DOHH2 (cell line): Measurements from ENCODE around the gene CYBA.

Experiments
- EZH2phosphoT487 ChIP-seq: fragments of 200-600 bp; sonication (generic); IDR thresholded peaks from 2 replicates; pipeline ENCODE4 v1.6.1; 2017; ENCODE audit warnings: borderline replicate concordance, mild to moderate bottlenecking, antibody characterized with exemption, low read length, moderate library complexity, mixed read lengths
- TF ChIP-seq, protein P1 (sequence below): fragments of 200-600 bp; sonication (generic); IDR thresholded peaks from one replicate; pipeline ENCODE4 v1.5.1; 2014; ENCODE audit warnings: antibody characterized with exemption, mild to moderate bottlenecking, low read depth, low read length; ENCODE audit not compliant: poor library complexity, severe bottlenecking

DNA sequence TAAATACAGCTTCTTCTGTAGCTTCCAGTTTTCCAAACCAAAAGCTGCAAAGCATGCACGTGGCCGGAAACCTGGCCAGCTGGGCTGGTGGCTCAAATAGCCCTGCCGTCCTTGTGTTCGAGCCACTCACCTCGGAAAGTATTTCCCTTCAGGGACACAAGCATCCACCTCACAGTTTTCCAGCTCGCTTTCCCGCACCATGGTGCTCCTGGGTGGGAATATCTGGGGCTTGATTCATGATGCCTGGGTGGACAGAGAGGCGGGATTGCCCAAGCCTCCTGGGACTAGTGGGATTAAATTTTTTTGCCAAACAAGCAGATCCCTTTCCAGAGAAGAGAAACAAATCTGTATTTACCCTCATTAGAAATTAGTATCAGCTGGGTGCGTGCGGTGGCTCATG, 19.1 kb upstream of the CYBA start:
- TF ChIP-seq, protein P1, sequence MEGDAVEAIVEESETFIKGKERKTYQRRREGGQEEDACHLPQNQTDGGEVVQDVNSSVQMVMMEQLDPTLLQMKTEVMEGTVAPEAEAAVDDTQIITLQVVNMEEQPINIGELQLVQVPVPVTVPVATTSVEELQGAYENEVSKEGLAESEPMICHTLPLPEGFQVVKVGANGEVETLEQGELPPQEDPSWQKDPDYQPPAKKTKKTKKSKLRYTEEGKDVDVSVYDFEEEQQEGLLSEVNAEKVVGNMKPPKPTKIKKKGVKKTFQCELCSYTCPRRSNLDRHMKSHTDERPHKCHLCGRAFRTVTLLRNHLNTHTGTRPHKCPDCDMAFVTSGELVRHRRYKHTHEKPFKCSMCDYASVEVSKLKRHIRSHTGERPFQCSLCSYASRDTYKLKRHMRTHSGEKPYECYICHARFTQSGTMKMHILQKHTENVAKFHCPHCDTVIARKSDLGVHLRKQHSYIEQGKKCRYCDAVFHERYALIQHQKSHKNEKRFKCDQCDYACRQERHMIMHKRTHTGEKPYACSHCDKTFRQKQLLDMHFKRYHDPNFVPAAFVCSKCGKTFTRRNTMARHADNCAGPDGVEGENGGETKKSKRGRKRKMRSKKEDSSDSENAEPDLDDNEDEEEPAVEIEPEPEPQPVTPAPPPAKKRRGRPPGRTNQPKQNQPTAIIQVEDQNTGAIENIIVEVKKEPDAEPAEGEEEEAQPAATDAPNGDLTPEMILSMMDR, result no peak
- TF ChIP-seq EZH2phosphoT487, result no peak
